HepG2 (cell line): ENCODE results near the gene CADM1. TPM values are rescaled to one million over a fixed set of nuclear protein-coding genes. Genes with fewer than 3 reads are reported as not detected.

Experiments used
- ATAC-seq: fragments of 200-7000 bp; cut with Tn5 transposase; 3 replicates; pipeline ENCODE4 v1.9.1; 2020; ENCODE audit warnings: mild to moderate bottlenecking, moderate library complexity
- BruUV-seq: library from RNA; stranded (reverse); fragments of 400-500 nt; replicated peaks from 2 replicates; lab custom pipeline; 2021; lab: Mats Ljungman, UMichigan
- CTCF ChIA-PET: fragments of 300-600 bp; formaldehyde crosslinking; extraction: SDS; loops from one replicate; lab custom pipeline; 2021; ENCODE audit warnings: low total read pairs, inconsistent platforms, low intra/inter-chr PET ratio; lab: Yijun Ruan, JAX
- POLR2A ChIA-PET: fragments of 350-600 bp; sonication (Branson Sonifier 250); formaldehyde crosslinking; loops from one replicate; lab custom pipeline; 2020; ENCODE audit warnings: antibody characterized with exemption, inconsistent platforms; lab: Yijun Ruan, JAX
- DNase-seq: peaks from one replicate; pipeline ENCODE4 v3.0.0-alpha.2; 2015; ENCODE audit warnings: low spot score
- FAIRE-seq: peaks from 3 replicates; lab custom pipeline; 2011; peaks lifted over from hg19 to GRCh38; lab: Jason Lieb, UNC
- H2AFZ ChIP-seq: one replicate; pipeline ENCODE4 v1.6.1; 2011; ENCODE audit warnings: low read length, inconsistent platforms
- H3K27ac ChIP-seq: fragments of 300-600 bp; 3 replicates; pipeline ENCODE4 v1.8.0; 2011; ENCODE audit warnings: mixed run types, mild to moderate bottlenecking, mixed read lengths, low read length, inconsistent platforms; ENCODE audit not compliant: insufficient read depth; ENCODE audit errors: extremely low read length
- H3K27me3 ChIP-seq, 2 experiments: fragments of 200-600 bp in 1 of 2; 2 replicates in 1 of 2; 3 replicates in 1 of 2; pipeline versions ENCODE4 v1.6.0 to v1.8.0; 2011; ENCODE audit warnings: low read length in 2 of 2, mild to moderate bottlenecking in 2 of 2, moderate library complexity in 2 of 2, inconsistent platforms in 1 of 2; ENCODE audit not compliant: insufficient read depth in 2 of 2, control insufficient read depth in 1 of 2
- H3K36me3 ChIP-seq, 2 experiments: fragments of 200-600 bp in 1 of 2; replicated peaks in 1 of 2; 2 replicates in 1 of 2; 3 replicates in 1 of 2; pipeline versions ENCODE4 v1.5.1 to v1.8.0; 2011; ENCODE audit warnings: low read length in 2 of 2, inconsistent platforms in 1 of 2; ENCODE audit not compliant: insufficient read depth in 2 of 2, control insufficient read depth in 1 of 2
- H3K4me1 ChIP-seq: 2 replicates; pipeline ENCODE4 v1.5.1; 2012; ENCODE audit warnings: low read length, inconsistent platforms; ENCODE audit not compliant: insufficient read depth
- H3K4me2 ChIP-seq: 2 replicates; pipeline ENCODE4 v1.6.0; 2011; ENCODE audit warnings: low read depth, low read length, inconsistent platforms
- H3K4me3 ChIP-seq, 3 experiments: fragments of 200-600 bp in 1 of 3; sonication (generic), shearing (Covaris generic) in 1 of 3; replicated peaks in 1 of 3; 2 replicates each; pipeline ENCODE4 v1.5.1; 2011 to 2016; ENCODE audit warnings: low read length in 3 of 3, inconsistent platforms in 2 of 3, low read depth in 2 of 3, mild to moderate bottlenecking in 2 of 3, control low read depth in 1 of 3, mixed read lengths in 1 of 3; ENCODE audit not compliant: insufficient read depth in 1 of 3
- H3K79me2 ChIP-seq: one replicate; pipeline ENCODE4 v1.6.1; 2011; ENCODE audit warnings: low read length, inconsistent platforms; ENCODE audit not compliant: insufficient read depth
- H3K9ac ChIP-seq: 2 replicates; pipeline ENCODE4 v1.6.0; 2011; ENCODE audit warnings: mild to moderate bottlenecking, low read depth, low read length, inconsistent platforms; ENCODE audit not compliant: insufficient read depth
- H3K9me3 ChIP-seq: 2 replicates; pipeline ENCODE4 v1.5.1; 2012; ENCODE audit warnings: mild to moderate bottlenecking, low read length
- H4K20me1 ChIP-seq: 2 replicates; pipeline ENCODE4 v1.6.0; 2011; ENCODE audit warnings: inconsistent platforms, mild to moderate bottlenecking, low read length, moderate library complexity; ENCODE audit not compliant: insufficient read depth
- BATF2 ChIP-seq: sonication (generic); formaldehyde crosslinking; IDR thresholded peaks from 2 replicates; pipeline ENCODE4 v1.8.0; 2022; ENCODE audit warnings: mild to moderate bottlenecking, missing genetic modification reagents, moderate library complexity
- FOXA3 ChIP-seq: IDR thresholded peaks from 2 replicates; pipeline ENCODE4 v1.6.1; 2016; ENCODE audit warnings: missing genetic modification reagents, missing compliant biosample characterization
- HMGXB3 ChIP-seq: sonication (generic); formaldehyde crosslinking; IDR thresholded peaks from 2 replicates; pipeline ENCODE4 v1.4.0; 2020; ENCODE audit warnings: missing genetic modification reagents, borderline replicate concordance
- MAFF ChIP-seq: IDR thresholded peaks from 2 replicates; pipeline ENCODE4 v1.6.1; 2011; ENCODE audit warnings: low read depth, low read length, improper control_type of control experiment
- SOX13 ChIP-seq, 3 experiments: fragments of 450-650 bp in 1 of 3; sonication (generic) in 1 of 3; formaldehyde crosslinking in 1 of 3; IDR thresholded peaks in 2 of 3; conservative IDR thresholded peaks in 1 of 3; 2 replicates each; pipeline versions ENCODE4 v1.5.0 to v1.6.1; 2016 to 2020; ENCODE audit warnings: antibody characterized with exemption in 1 of 3, mild to moderate bottlenecking in 1 of 3, missing compliant biosample characterization in 1 of 3, missing genetic modification reagents in 1 of 3, moderate library complexity in 1 of 3
- SP2 ChIP-seq: sonication (generic); formaldehyde crosslinking; IDR thresholded peaks from 2 replicates; pipeline ENCODE4 v1.5.1; 2020; ENCODE audit warnings: mild to moderate bottlenecking, missing genetic modification reagents
- ZFX ChIP-seq: sonication (generic); formaldehyde crosslinking; IDR thresholded peaks from 2 replicates; pipeline ENCODE4 v1.4.0; 2020; ENCODE audit warnings: mild to moderate bottlenecking, low read depth, missing genetic modification reagents, moderate library complexity
- ZNF350 ChIP-seq: sonication (generic); formaldehyde crosslinking; IDR thresholded peaks from 2 replicates; pipeline ENCODE4 v1.4.0; 2020; ENCODE audit warnings: mild to moderate bottlenecking, low read depth, missing genetic modification reagents, borderline replicate concordance
- ZNF558 ChIP-seq: sonication (generic); formaldehyde crosslinking; IDR thresholded peaks from 2 replicates; pipeline ENCODE4 v1.9.0; 2022; ENCODE audit warnings: mild to moderate bottlenecking, missing genetic modification reagents, borderline replicate concordance
- ZZZ3 ChIP-seq: sonication (generic); formaldehyde crosslinking; IDR thresholded peaks from 2 replicates; pipeline ENCODE4 v1.4.0; 2020; ENCODE audit warnings: missing genetic modification reagents, mild to moderate bottlenecking, borderline replicate concordance
- WGBS: methylation state at CpG from one replicate; pipeline ENCODE4 v1.1.6; 2017; ENCODE audit warnings: low lambda C conversion rate; 5-methylcytosine and 5-hydroxymethylcytosine counted together
- in situ Hi-C: cut with HindIII; loops from 2 replicates; pipeline ENCODE4 v1.10.0; 2017; ENCODE audit warnings: low pct_unique_long_range_greater_than_20kb; ENCODE audit not compliant: extremely low pct_ligation_motif_present
- intact Hi-C: fragments of 100-400 bp; cut with micrococcal nuclease; formaldehyde crosslinking; loops from one replicate; pipeline ENCODE4 v1.10.0; 2022; ENCODE audit not compliant: unreplicated experiment
- polyA plus RNA-seq, 8 experiments: library from polyadenylated mRNA; depleted of rRNA in 3 of 8; stranded (reverse) in 7 of 8; unstranded in 1 of 8; fragments of >200 nt; fragmentation: Illumina TruSeq in 4 of 8; extraction: Trizol in 4 of 8; gene quantifications; 2 replicates each; pipeline versions ENCODE4 v1.2.1 to v1.2.3, GENCODE V29; 2011 to 2016; ENCODE audit warnings: low read depth in 4 of 8, missing spikeins in 1 of 8, mixed read lengths in 1 of 8; ENCODE audit not compliant: insufficient read depth in 1 of 8
- total RNA-seq, 5 experiments: library from RNA; depleted of rRNA; stranded (reverse); fragments of >200 nt; fragmentation: Illumina TruSeq; extraction: Trizol; gene quantifications; 2 replicates each; pipeline ENCODE4 v1.2.3, GENCODE V29; 2016; ENCODE audit warnings: low read depth in 1 of 5

The CADM1 gene
- total and polyA plus RNA-seq, 2 of the 13 experiments (the other 11 are each of a cell fraction or from before 2014, with no cell fraction given), result 71.3 to 122 TPM

GRCh38 chr11:115146425-115146824, 357.8 kb downstream of the CADM1 start (continued):
- TF ChIP-seq HMGXB3 (CRISPR knock-in tag) (no peak), BATF2 (CRISPR knock-in tag) (no peak), ZZZ3 (no peak)

GRCh38 chr11:115145324-115145723, 358.9 kb downstream of the CADM1 start:
- Histone ChIP-seq H3K36me3 (no peaks in the 10 kb centered on the region), H3K9ac (no peak overlapping the region), H3K9me3 (no peaks in the 10 kb centered on the region), H3K4me3 (no peak overlapping the region), H4K20me1 (no peaks in the 10 kb centered on the region), H3K27me3 (peaks cover 0 to 9% of the 10 kb centered on the region in 2 experiments; a peak in 2 of 5 replicates), H2AFZ (no peak overlapping the region), H3K79me2 (no peaks in the 10 kb centered on the region), H3K27ac (no peak overlapping the region), H3K4me1 (no peaks in the 10 kb centered on the region), H3K4me2 (no peak overlapping the region)
- in situ Hi-C loops (no loop called here), intact Hi-C loops (no loop called here)
- DNase-seq (no peak), FAIRE-seq (no peak), ATAC-seq (no peak)
- no peak for TF ChIP-seq FOXA3 (CRISPR knock-in tag)
- no peak for TF ChIP-seq SOX13 (IDR thresholded peaks at IDR 0.05)
- no peak for TF ChIP-seq SOX13 (CRISPR knock-in tag; conservative IDR thresholded peaks at IDR 0.05 in 1 of 2, IDR thresholded peaks at IDR 0.05 in 1 of 2)
- no peak for TF ChIP-seq SP2 (CRISPR knock-in tag)
- no peak for TF ChIP-seq ZNF558
- no peak for TF ChIP-seq MAFF
- no peak for TF ChIP-seq ZFX
- no peak for TF ChIP-seq ZNF350 (CRISPR knock-in tag)
- no CpG with 5 or more reads among the region's 8 CpGs for WGBS
- no TSS peak for BruUV-seq
- ChIA-PET CTCF (no interaction called here), POLR2A (no interaction called here)
